ENCODE measurements around the gene RASGRF2.

GRCh38 chr5:80986382-80986781 is 26.2 kb downstream of the RASGRF2 start:
- TF ChIP-seq CTCF (conservative IDR thresholded peaks at IDR 0.05; ENCODE audit: low read depth, low read length) (no peak), EZH2 (IDR thresholded peaks at IDR 0.05; ENCODE audit: low read length, unreplicated experiment) (no peak), EZH2phosphoT487 (IDR thresholded peaks at IDR 0.05; ENCODE audit: borderline replicate concordance, low read length) (no peak)

All from PC-3 (cell line).